Peyer's patch (tissue), 4 donors: ENCODE measurements around the gene BRD3OS.

Source experiments
- POLR2A ChIP-seq, 2 donors: fragments of 450-650 bp; IDR thresholded peaks; one replicate each; pipeline ENCODE4 v1.5.1; 2017; ENCODE audit warnings: antibody characterized with exemption in 2 of 2, mild to moderate bottlenecking in 2 of 2, moderate library complexity in 2 of 2
- TF ChIP-seq, protein P1 (sequence below), 6 experiments: fragments of 450-650 bp in 4 of 6; fragments of 200-600 bp in 2 of 6; sonication (generic) in 1 of 6; IDR thresholded peaks; one replicate each; pipeline ENCODE4 v1.5.1; 2017 to 2019; ENCODE audit warnings: antibody characterized with exemption in 6 of 6, mild to moderate bottlenecking in 3 of 6, moderate library complexity in 1 of 6

DNA sequence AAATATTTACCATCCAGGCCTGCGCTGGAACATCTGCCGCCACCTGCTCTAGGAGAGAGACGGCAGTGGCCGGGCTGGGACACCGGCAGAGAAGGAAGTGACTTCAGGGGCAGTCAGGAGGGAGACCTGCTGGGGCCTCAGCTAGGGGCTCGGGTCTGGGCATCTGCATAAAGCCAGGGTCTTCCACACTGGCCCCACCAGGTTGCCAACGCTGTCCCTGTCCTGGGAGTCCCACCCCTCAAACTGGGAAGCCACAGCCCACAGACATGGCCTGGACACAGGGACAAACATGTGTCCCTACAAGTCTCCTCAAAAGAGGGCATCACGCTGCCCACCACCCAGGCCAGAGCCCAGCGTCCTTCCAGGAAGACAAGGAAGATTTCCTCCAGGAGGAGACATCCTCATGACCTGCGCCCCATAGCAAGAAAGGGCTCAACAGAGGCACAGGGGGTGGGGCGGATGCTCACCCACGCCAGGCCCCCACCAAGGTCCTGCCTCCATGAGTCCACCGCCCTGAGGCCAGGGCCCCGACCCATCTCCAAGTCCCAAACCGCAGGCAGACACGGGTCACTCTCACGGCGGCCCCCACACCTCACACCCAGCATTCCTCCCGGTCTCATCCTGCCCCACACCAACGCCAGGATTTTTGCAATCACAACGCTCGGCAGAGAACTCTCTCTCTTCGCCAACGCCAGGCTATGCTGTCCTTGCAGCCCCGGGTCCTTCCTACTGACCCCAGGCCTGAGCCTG is 42.1 kb upstream of the BRD3OS start:
- TF ChIP-seq POLR2A (IDR thresholded peaks at IDR 0.05) = no peak
- TF ChIP-seq, protein P1, sequence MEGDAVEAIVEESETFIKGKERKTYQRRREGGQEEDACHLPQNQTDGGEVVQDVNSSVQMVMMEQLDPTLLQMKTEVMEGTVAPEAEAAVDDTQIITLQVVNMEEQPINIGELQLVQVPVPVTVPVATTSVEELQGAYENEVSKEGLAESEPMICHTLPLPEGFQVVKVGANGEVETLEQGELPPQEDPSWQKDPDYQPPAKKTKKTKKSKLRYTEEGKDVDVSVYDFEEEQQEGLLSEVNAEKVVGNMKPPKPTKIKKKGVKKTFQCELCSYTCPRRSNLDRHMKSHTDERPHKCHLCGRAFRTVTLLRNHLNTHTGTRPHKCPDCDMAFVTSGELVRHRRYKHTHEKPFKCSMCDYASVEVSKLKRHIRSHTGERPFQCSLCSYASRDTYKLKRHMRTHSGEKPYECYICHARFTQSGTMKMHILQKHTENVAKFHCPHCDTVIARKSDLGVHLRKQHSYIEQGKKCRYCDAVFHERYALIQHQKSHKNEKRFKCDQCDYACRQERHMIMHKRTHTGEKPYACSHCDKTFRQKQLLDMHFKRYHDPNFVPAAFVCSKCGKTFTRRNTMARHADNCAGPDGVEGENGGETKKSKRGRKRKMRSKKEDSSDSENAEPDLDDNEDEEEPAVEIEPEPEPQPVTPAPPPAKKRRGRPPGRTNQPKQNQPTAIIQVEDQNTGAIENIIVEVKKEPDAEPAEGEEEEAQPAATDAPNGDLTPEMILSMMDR (IDR thresholded peaks at IDR 0.05) = no peak
